K562 (cell line): ENCODE data around the gene C7. TPM values are rescaled to one million over a fixed set of nuclear protein-coding genes. Genes with fewer than 3 reads are reported as not detected.

Source experiments
- CBX2 ChIP-seq: fragments of 200-600 bp; sonication (generic); IDR thresholded peaks from one replicate; pipeline ENCODE4 v1.6.1; 2012; ENCODE audit warnings: mild to moderate bottlenecking, low read length, inconsistent platforms; ENCODE audit not compliant: insufficient read depth, poor library complexity, severe bottlenecking
- CREB5 ChIP-seq: fragments of 250-450 bp; sonication (Bioruptor Pico); IDR thresholded peaks from 2 replicates; pipeline ENCODE4 v1.5.0; 2020; ENCODE audit warnings: mild to moderate bottlenecking
- FOXJ2 ChIP-seq: fragments of 200-800 bp; sonication (Bioruptor generic); IDR thresholded peaks from 2 replicates; pipeline ENCODE4 v1.6.1; 2016; ENCODE audit warnings: missing genetic modification characterization, missing compliant biosample characterization
- IRF9 ChIP-seq: fragments of 450-650 bp; IDR thresholded peaks from 2 replicates; pipeline ENCODE4 v1.6.1; 2016; ENCODE audit warnings: missing biosample characterization, missing genetic modification characterization
- KAT8 ChIP-seq: fragments of 450-650 bp; IDR thresholded peaks from 2 replicates; pipeline ENCODE4 v1.6.1; 2016; ENCODE audit warnings: low read depth, mild to moderate bottlenecking
- MCM2 ChIP-seq: fragments of 450-650 bp; IDR thresholded peaks from 2 replicates; pipeline ENCODE4 v1.6.1; 2017; ENCODE audit warnings: low read depth, mild to moderate bottlenecking
- PRPF4 ChIP-seq: fragments of 200-400 bp; formaldehyde crosslinking; IDR thresholded peaks from one replicate; pipeline ENCODE4 v1.6.1; 2017; ENCODE audit warnings: low read length, low read depth, mild to moderate bottlenecking; ENCODE audit not compliant: insufficient read depth, poor library complexity, severe bottlenecking
- PTTG1 ChIP-seq: fragments of 450-650 bp; IDR thresholded peaks from 2 replicates; pipeline ENCODE4 v1.6.1; 2016; ENCODE audit warnings: low read depth, mild to moderate bottlenecking, missing genetic modification characterization, missing compliant biosample characterization
- ZNF324 ChIP-seq: fragments of 250-450 bp; sonication (Bioruptor Pico); IDR thresholded peaks from 2 replicates; pipeline ENCODE4 v1.4.0; 2020; ENCODE audit warnings: mild to moderate bottlenecking
- polyA plus RNA-seq, 8 experiments: library from polyadenylated mRNA; depleted of rRNA in 4 of 8; stranded (reverse) in 5 of 8; unstranded in 3 of 8; fragments of >200 nt; fragmentation: Nextera tagmentation in 2 of 8; fragmentation: Illumina TruSeq in 1 of 8; extraction: Ambion mirVana in 2 of 8; extraction: Trizol in 1 of 8; gene quantifications; 2 replicates each; pipeline versions ENCODE4 v1.2.1 to v1.2.3, GENCODE V29; 2011 to 2014; ENCODE audit warnings: inconsistent platforms in 1 of 8, missing spikeins in 1 of 8
- total RNA-seq, 7 experiments: library from RNA; depleted of rRNA in 6 of 7; stranded (reverse); fragments of >200 nt in 6 of 7; fragmentation: Illumina TruSeq in 2 of 7; extraction: Trizol in 2 of 7; gene quantifications; 2 replicates each; pipeline versions ENCODE4 v1.2.1 to v1.2.3, GENCODE V29; 2011 to 2021; ENCODE audit warnings: low replicate concordance in 1 of 7
- TF ChIP-seq, protein P1 (sequence below), 2 experiments: fragments of 450-650 bp in 1 of 2; sonication (generic) in 1 of 2; formaldehyde crosslinking in 1 of 2; IDR thresholded peaks; 2 replicates each; pipeline versions ENCODE4 v1.7.1 to v1.9.0; 2016 to 2022; ENCODE audit warnings: inconsistent platforms in 1 of 2, mild to moderate bottlenecking in 1 of 2, missing genetic modification reagents in 1 of 2

Gene C7
- total and polyA plus RNA-seq, 9 of the 15 experiments (the other 6 are each of a cell fraction or from before 2014, with no cell fraction given), result 0.82 TPM; not detected in 8

DNA sequence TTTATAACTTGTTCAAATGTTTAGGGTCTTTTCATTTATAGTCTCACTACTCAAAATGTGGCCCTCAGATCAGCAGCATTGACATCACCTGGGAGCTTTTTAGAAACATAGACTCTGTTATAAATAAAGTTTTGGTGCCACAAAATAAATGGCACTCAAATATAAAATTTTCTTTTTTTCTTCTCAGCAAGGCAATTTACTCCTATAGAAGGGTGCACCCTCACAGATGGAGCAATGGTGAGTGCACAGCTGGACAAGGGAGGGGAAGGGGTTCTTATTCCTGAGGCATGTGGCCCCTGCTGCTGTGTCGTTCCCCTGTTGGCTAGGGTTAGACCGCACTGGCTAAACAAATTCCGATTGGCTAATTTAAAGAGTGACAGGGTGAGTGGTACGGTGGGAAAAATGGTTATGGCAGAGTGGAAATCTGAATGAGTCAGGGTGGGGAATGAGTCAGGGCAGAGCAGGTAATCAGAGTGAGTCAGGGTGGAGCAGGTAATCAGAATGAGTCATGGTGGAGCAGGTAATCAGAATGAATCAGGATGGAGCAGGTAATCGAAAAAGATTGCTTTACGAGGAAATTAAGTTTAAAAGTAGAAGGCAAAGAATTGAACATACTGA, 31.8 kb upstream of the C7 start (continued):
- no peak for TF ChIP-seq IRF9
- TF ChIP-seq, protein P1, sequence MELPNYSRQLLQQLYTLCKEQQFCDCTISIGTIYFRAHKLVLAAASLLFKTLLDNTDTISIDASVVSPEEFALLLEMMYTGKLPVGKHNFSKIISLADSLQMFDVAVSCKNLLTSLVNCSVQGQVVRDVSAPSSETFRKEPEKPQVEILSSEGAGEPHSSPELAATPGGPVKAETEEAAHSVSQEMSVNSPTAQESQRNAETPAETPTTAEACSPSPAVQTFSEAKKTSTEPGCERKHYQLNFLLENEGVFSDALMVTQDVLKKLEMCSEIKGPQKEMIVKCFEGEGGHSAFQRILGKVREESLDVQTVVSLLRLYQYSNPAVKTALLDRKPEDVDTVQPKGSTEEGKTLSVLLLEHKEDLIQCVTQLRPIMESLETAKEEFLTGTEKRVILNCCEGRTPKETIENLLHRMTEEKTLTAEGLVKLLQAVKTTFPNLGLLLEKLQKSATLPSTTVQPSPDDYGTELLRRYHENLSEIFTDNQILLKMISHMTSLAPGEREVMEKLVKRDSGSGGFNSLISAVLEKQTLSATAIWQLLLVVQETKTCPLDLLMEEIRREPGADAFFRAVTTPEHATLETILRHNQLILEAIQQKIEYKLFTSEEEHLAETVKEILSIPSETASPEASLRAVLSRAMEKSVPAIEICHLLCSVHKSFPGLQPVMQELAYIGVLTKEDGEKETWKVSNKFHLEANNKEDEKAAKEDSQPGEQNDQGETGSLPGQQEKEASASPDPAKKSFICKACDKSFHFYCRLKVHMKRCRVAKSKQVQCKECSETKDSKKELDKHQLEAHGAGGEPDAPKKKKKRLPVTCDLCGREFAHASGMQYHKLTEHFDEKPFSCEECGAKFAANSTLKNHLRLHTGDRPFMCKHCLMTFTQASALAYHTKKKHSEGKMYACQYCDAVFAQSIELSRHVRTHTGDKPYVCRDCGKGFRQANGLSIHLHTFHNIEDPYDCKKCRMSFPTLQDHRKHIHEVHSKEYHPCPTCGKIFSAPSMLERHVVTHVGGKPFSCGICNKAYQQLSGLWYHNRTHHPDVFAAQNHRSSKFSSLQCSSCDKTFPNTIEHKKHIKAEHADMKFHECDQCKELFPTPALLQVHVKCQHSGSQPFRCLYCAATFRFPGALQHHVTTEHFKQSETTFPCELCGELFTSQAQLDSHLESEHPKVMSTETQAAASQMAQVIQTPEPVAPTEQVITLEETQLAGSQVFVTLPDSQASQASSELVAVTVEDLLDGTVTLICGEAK (IDR thresholded peaks at IDR 0.05), result peak; percentile 41; the same call in 1 of the 2 replicates
- TF ChIP-seq, protein P1 (CRISPR knock-in tag; IDR thresholded peaks at IDR 0.05), result no peak
- TF ChIP-seq PRPF4, result no peak
- TF ChIP-seq CBX2, result no peak
- TF ChIP-seq MCM2, result no peak
- TF ChIP-seq FOXJ2, result no peak
- TF ChIP-seq KAT8, result no peak
- no peak for TF ChIP-seq CREB5 (CRISPR knock-in tag)
- TF ChIP-seq ZNF324 (CRISPR knock-in tag), result no peak
- TF ChIP-seq PTTG1 (tag), result no peak
